Thoracic aorta (tissue), 2 donors: ENCODE results near the gene GTF3C4. TPM values are rescaled to one million over a fixed set of nuclear protein-coding genes. Genes with fewer than 3 reads are reported as not detected.

Experiments
- ATAC-seq: fragments of 150-250 bp; one replicate; pipeline ENCODE4 v1.8.0; 2017; ENCODE audit warnings: low read depth; ENCODE audit not compliant: insufficient number of reproducible peaks, low FRiP score
- DNase-seq: peaks from one replicate; pipeline ENCODE4 v3.0.0-alpha.2; 2020; ENCODE audit warnings: low spot score
- H3K27ac ChIP-seq, 2 donors: fragments of 200-600 bp; sonication (generic); 1 replicate in 1 of 2; 2 replicates in 1 of 2; pipeline ENCODE4 v1.5.1; 2016; ENCODE audit warnings: mild to moderate bottlenecking in 2 of 2, moderate library complexity in 2 of 2
- H3K27me3 ChIP-seq: fragments of 200-600 bp; sonication (generic); replicated peaks from 2 replicates; pipeline ENCODE4 v1.6.0; 2016; ENCODE audit warnings: mild to moderate bottlenecking; ENCODE audit not compliant: insufficient read depth
- H3K36me3 ChIP-seq: fragments of 200-600 bp; sonication (generic); one replicate; pipeline ENCODE4 v1.5.1; 2016
- H3K4me1 ChIP-seq, 2 donors: fragments of 200-600 bp; sonication (generic); 1 replicate in 1 of 2; 2 replicates in 1 of 2; pipeline versions ENCODE4 v1.5.1 to v1.6.0; 2016; ENCODE audit warnings: low read depth in 2 of 2, mild to moderate bottlenecking in 1 of 2; ENCODE audit not compliant: control insufficient read depth in 1 of 2
- H3K4me3 ChIP-seq: fragments of 200-600 bp; sonication (generic); 2 replicates; pipeline ENCODE4 v1.5.1; 2016; ENCODE audit warnings: mild to moderate bottlenecking
- H3K9me3 ChIP-seq: fragments of 200-600 bp; sonication (generic); 2 replicates; pipeline ENCODE4 v1.5.1; 2016
- total RNA-seq, 2 donors: library from RNA; depleted of rRNA; stranded (reverse); fragments of >200 nt; gene quantifications; one replicate each; pipeline versions ENCODE4 v1.1.0 to v1.2.3, GENCODE V29; 2016
- TF ChIP-seq, protein P1 (sequence below): fragments of 200-600 bp; sonication (generic); IDR thresholded peaks from one replicate; pipeline ENCODE4 v1.5.1; 2019; ENCODE audit warnings: antibody characterized with exemption

GTF3C4 gene
- total RNA-seq, 2 donors from 2014 or later, result 7.2 to 16.4 TPM

DNA sequence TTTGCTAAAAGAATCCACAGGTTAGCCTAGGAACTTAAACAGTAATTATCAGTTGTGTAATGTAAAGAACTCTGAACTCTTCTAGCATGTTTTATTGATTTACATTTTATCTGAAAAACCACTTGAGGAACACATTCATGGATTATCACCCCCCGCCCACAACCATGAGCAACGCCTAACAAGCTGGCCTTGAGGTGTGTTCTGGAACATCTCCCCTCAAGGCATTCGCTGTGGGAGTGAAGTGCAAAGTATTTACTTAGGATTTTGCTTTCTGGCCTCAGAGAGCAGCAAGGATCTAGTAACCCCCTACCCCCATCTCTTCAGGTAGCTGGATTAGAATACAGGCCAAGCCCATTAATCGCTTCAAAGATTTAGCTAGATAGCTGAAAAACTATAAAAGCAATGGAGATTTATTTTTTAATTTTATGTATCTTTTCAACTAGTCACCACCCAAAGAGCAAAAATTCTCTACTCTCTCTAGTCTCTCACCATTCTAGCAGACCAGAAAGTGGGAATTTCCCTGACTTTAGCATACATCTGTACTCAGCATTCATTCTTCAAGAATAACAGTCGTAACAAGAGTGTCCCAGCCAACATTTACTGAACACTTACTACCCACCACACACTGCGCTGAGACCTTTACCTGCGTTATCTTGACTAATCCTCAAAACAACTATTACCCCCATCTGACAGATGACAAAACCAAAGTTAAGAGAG lies 37.7 kb upstream of the GTF3C4 start:
- TF ChIP-seq, protein P1, sequence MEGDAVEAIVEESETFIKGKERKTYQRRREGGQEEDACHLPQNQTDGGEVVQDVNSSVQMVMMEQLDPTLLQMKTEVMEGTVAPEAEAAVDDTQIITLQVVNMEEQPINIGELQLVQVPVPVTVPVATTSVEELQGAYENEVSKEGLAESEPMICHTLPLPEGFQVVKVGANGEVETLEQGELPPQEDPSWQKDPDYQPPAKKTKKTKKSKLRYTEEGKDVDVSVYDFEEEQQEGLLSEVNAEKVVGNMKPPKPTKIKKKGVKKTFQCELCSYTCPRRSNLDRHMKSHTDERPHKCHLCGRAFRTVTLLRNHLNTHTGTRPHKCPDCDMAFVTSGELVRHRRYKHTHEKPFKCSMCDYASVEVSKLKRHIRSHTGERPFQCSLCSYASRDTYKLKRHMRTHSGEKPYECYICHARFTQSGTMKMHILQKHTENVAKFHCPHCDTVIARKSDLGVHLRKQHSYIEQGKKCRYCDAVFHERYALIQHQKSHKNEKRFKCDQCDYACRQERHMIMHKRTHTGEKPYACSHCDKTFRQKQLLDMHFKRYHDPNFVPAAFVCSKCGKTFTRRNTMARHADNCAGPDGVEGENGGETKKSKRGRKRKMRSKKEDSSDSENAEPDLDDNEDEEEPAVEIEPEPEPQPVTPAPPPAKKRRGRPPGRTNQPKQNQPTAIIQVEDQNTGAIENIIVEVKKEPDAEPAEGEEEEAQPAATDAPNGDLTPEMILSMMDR, result no peak
- no peak overlapping the region for H3K27ac ChIP-seq
- no peak for ATAC-seq
- H3K9me3 ChIP-seq, result no peaks in the 10 kb centered on the region
- H3K4me1 ChIP-seq, result no peaks in the 10 kb centered on the region
- peaks cover 35% of the 10 kb centered on the region for H3K36me3 ChIP-seq
- no peaks in the 10 kb centered on the region for H3K27me3 ChIP-seq
- no peak for DNase-seq
- no peak overlapping the region for H3K4me3 ChIP-seq

GRCh38 chr9:132634327-132634726 lies 35.9 kb upstream of the GTF3C4 start:
- Histone ChIP-seq H3K27ac (no peak overlapping the region), H3K9me3 (no peaks in the 10 kb centered on the region), H3K4me3 (no peak overlapping the region), H3K27me3 (no peaks in the 10 kb centered on the region), H3K36me3 (peaks cover 27% of the 10 kb centered on the region), H3K4me1 (no peaks in the 10 kb centered on the region)
- DNase-seq, result no peak
- TF ChIP-seq, protein P1, result no peak
- ATAC-seq, result no peak

DNA sequence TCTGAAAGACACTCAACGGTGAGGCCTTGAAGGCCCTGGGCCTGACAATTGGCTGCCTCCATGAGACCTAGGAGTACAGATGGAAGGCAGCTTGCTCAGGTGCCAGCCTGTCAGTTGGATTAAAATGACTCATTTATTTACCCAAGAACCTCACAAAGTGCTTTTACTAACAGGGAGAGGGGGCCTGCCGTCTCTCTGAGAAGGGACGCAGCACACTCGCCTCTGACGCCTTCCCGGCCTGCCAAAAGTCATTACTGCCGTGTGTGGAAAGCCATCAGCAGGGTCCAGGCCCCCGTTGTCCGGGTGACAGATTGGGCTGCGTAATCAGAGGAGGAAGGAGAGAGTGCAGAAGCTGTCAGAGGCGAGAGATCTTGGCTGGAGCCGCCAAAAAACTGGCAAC lies 32.9 kb upstream of the GTF3C4 start:
- DNase-seq (no peak), ATAC-seq (no peak)
- Histone ChIP-seq H3K4me1 (no peaks in the 10 kb centered on the region), H3K27me3 (no peaks in the 10 kb centered on the region), H3K9me3 (no peaks in the 10 kb centered on the region), H3K27ac (no peak overlapping the region), H3K36me3 (peaks cover 32% of the 10 kb centered on the region), H3K4me3 (no peak overlapping the region)
- TF ChIP-seq, protein P1, result no peak

DNA sequence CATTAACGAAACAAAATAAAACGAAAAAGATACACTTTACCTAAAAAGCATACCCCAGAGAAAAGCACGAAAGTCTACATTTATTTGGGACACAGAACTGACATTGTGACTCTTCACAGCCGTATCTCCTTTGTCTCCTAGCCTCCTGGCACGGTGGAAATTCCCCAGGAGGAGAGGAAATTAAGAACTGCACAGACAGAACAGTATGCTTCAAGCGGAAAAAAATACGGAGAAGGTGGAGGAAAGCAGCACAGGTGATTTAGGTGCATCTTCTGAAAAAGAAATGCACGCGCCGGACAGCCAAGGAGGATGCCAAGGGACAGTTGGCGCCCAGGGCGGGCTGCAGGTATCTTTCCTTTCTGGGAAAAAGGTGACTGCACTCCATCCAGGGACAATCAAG lies 32.5 kb upstream of the GTF3C4 start:
- no peak overlapping the region for H3K4me3 ChIP-seq
- DNase-seq, result no peak
- no peaks in the 10 kb centered on the region for H3K9me3 ChIP-seq
- no peaks in the 10 kb centered on the region for H3K27me3 ChIP-seq
- TF ChIP-seq, protein P1, result no peak
- H3K36me3 ChIP-seq, result peaks cover 32% of the 10 kb centered on the region
- no peak overlapping the region for H3K27ac ChIP-seq
- H3K4me1 ChIP-seq, result no peaks in the 10 kb centered on the region
- ATAC-seq, result no peak

- TF ChIP-seq, protein P1, result no peak
Measured at GRCh38 chr9:132638240-132638639, 32.0 kb upstream of the GTF3C4 start.

More at GRCh38 chr9:132638240-132638639, 32.0 kb upstream of the GTF3C4 start:
- no peak overlapping the region for H3K4me3 ChIP-seq
- H3K27me3 ChIP-seq, result no peaks in the 10 kb centered on the region
- no peaks in the 10 kb centered on the region for H3K4me1 ChIP-seq
- DNase-seq, result no peak
- H3K27ac ChIP-seq, result no peak overlapping the region
- H3K9me3 ChIP-seq, result no peaks in the 10 kb centered on the region
- peaks cover 34% of the 10 kb centered on the region for H3K36me3 ChIP-seq
- no peak for ATAC-seq
